Measurements from ENCODE around the gene ZNF804B. TPM values are rescaled to one million over a fixed set of nuclear protein-coding genes. Genes with fewer than 3 reads are reported as not detected.

The ZNF804B gene
- total RNA-seq, 1 donor from 2014 or later: not detected

DNA sequence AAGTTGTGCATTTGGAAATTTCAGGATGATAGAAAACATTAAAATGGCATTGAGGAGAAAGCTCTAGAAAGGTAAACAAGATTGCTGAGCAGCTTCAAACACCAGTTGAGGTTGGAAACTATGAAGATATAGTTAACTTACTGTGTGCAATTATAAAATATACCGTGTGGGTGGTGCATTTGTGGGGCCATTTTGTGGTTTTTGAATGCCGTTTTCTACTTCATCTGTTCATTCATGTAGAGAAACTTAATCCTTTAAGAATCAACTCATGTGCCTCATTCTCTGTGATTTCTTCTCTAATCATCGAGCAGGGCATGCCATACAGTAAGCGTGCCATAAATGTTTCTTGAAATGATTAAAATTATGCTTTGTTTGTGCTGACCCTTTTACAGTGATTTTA is 268.8 kb downstream of the ZNF804B start:
- H3K36me3 Mint-ChIP-seq (ENCODE audit: unreplicated experiment): no peaks in the 10 kb centered on the region
- no peak overlapping the region for H3K4me3 Mint-ChIP-seq (ENCODE audit: unreplicated experiment)
- H3K4me1 Mint-ChIP-seq (ENCODE audit: unreplicated experiment): peaks cover 4% of the 10 kb centered on the region
- TF ChIP-seq, protein P1, sequence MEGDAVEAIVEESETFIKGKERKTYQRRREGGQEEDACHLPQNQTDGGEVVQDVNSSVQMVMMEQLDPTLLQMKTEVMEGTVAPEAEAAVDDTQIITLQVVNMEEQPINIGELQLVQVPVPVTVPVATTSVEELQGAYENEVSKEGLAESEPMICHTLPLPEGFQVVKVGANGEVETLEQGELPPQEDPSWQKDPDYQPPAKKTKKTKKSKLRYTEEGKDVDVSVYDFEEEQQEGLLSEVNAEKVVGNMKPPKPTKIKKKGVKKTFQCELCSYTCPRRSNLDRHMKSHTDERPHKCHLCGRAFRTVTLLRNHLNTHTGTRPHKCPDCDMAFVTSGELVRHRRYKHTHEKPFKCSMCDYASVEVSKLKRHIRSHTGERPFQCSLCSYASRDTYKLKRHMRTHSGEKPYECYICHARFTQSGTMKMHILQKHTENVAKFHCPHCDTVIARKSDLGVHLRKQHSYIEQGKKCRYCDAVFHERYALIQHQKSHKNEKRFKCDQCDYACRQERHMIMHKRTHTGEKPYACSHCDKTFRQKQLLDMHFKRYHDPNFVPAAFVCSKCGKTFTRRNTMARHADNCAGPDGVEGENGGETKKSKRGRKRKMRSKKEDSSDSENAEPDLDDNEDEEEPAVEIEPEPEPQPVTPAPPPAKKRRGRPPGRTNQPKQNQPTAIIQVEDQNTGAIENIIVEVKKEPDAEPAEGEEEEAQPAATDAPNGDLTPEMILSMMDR (IDR thresholded peaks at IDR 0.05): no peak
- H3K27ac Mint-ChIP-seq (ENCODE audit: unreplicated experiment): no peak overlapping the region
- no peaks in the 10 kb centered on the region for H3K9me3 Mint-ChIP-seq (ENCODE audit: unreplicated experiment)
- no peaks in the 10 kb centered on the region for H3K27me3 Mint-ChIP-seq (ENCODE audit: unreplicated experiment)
- no peak for DNase-seq (ENCODE audit: extremely low spot score, unreplicated experiment)

DNA sequence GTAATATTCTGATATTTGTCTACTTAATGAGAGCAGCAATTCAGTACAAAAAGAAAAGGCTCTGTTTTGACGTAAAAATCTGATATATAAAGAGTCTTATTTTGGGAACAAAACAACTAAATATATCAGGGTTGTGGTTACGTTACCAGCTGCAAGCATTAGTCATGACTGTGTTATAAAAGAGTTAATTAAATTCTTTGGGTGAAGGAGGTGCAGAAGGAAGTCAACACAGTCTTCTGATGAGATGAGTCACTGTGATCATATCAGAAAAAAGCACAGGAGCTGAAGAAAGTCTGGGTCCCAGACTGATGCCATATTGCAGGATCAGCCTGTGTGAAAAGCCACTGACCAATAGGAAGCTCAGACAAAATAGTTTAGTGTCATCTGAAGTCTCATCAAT is 270.4 kb downstream of the ZNF804B start:
- DNase-seq (ENCODE audit: extremely low spot score, unreplicated experiment): no peak
- H3K4me1 Mint-ChIP-seq (ENCODE audit: unreplicated experiment): no peaks in the 10 kb centered on the region
- TF ChIP-seq, protein P1 (IDR thresholded peaks at IDR 0.05): no peak
- H3K36me3 Mint-ChIP-seq (ENCODE audit: unreplicated experiment): no peaks in the 10 kb centered on the region
- H3K27me3 Mint-ChIP-seq (ENCODE audit: unreplicated experiment): no peaks in the 10 kb centered on the region
- H3K27ac Mint-ChIP-seq (ENCODE audit: unreplicated experiment): no peak overlapping the region
- H3K4me3 Mint-ChIP-seq (ENCODE audit: unreplicated experiment): no peak overlapping the region
- H3K9me3 Mint-ChIP-seq (ENCODE audit: unreplicated experiment): no peaks in the 10 kb centered on the region

DNA sequence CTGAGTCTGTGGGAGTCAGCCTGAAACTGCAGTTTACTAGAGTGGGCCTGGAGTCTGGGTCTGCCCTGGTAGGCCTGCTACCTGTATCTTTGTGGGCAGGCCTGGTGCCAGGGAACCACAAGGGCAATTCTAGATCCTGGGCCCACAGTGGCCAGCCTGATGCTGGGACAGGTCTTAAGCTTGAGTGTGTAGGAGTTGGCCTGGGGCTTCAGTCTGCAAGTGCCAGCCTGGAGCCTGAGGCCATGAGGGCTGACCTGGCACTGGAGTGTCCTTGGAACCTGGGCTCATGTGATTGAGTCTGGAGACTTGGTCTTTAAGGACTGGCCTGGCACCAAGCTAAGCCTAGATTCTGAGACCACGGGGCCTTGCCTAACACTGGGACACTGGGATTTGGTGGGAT is 281.7 kb downstream of the ZNF804B start:
- Mint-ChIP-seq H3K27me3 (ENCODE audit: unreplicated experiment) (no peaks in the 10 kb centered on the region), H3K36me3 (ENCODE audit: unreplicated experiment) (no peaks in the 10 kb centered on the region), H3K4me3 (ENCODE audit: unreplicated experiment) (no peak overlapping the region), H3K27ac (ENCODE audit: unreplicated experiment) (no peak overlapping the region), H3K4me1 (ENCODE audit: unreplicated experiment) (no peaks in the 10 kb centered on the region), H3K9me3 (ENCODE audit: unreplicated experiment) (peaks cover 24% of the 10 kb centered on the region)
- DNase-seq (ENCODE audit: extremely low spot score, unreplicated experiment): no peak
- TF ChIP-seq, protein P1 (IDR thresholded peaks at IDR 0.05): no peak

DNA sequence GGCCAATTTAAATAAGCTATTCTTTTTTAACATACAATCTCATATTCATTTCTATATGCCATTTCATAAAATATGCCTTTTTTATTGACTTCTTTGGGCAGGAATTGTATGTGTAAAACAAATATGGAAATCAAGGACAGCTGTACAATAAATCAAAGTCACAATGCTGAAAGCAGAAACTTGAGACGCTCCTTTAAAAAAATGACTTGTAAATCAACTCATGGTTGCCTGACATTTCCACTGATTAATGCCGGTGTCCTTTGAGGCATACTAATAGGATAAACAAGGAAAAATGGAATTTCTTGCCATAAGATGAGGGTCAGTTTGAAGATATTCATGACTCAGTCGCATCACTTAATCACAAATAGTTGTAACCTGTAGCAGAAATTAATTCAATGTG is 283.4 kb downstream of the ZNF804B start:
- no peak overlapping the region for H3K27ac Mint-ChIP-seq (ENCODE audit: unreplicated experiment)
- no peaks in the 10 kb centered on the region for H3K36me3 Mint-ChIP-seq (ENCODE audit: unreplicated experiment)
- H3K4me1 Mint-ChIP-seq (ENCODE audit: unreplicated experiment): no peaks in the 10 kb centered on the region
- peaks cover 26% of the 10 kb centered on the region for H3K9me3 Mint-ChIP-seq (ENCODE audit: unreplicated experiment)
- DNase-seq (ENCODE audit: extremely low spot score, unreplicated experiment): no peak
- H3K27me3 Mint-ChIP-seq (ENCODE audit: unreplicated experiment): no peaks in the 10 kb centered on the region
- TF ChIP-seq, protein P1 (IDR thresholded peaks at IDR 0.05): no peak
- H3K4me3 Mint-ChIP-seq (ENCODE audit: unreplicated experiment): no peak overlapping the region

DNA sequence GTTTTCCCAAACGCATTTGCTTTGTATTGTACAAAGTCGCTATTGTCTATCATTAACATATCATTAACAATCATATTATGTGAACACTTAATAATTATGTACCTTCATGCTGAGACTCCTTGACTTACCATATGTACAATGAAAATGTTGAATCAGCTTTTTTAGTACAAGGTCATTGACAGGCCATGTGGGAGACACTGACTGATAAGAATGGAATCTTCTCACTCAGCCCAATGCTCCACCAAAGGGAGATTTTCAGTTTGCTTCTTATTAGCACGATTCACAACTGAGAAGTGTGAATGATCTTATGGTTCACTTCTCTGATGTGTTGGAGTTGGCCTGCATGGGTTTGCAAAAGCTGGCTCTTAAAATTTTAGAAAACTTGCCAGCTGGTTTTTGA is 289.5 kb downstream of the ZNF804B start:
- no peak overlapping the region for H3K27ac Mint-ChIP-seq (ENCODE audit: unreplicated experiment)
- no peak for DNase-seq (ENCODE audit: extremely low spot score, unreplicated experiment)
- H3K4me1 Mint-ChIP-seq (ENCODE audit: unreplicated experiment): no peaks in the 10 kb centered on the region
- H3K36me3 Mint-ChIP-seq (ENCODE audit: unreplicated experiment): no peaks in the 10 kb centered on the region
- no peak overlapping the region for H3K4me3 Mint-ChIP-seq (ENCODE audit: unreplicated experiment)
- H3K27me3 Mint-ChIP-seq (ENCODE audit: unreplicated experiment): no peaks in the 10 kb centered on the region
- TF ChIP-seq, protein P1 (IDR thresholded peaks at IDR 0.05): no peak
- peaks cover 11% of the 10 kb centered on the region for H3K9me3 Mint-ChIP-seq (ENCODE audit: unreplicated experiment)
